Esophagus muscularis mucosa (tissue), 4 donors: ENCODE results near the gene GAMT. TPM values are rescaled to one million over a fixed set of nuclear protein-coding genes. Genes with fewer than 3 reads are reported as not detected.

Experiments used
- DNase-seq: peaks from one replicate; pipeline ENCODE4 v3.0.0-alpha.2; 2017; ENCODE audit errors: extremely low spot score
- H3K27ac ChIP-seq, 4 donors: fragments of 200-600 bp; sonication (generic); replicated peaks in 1 of 4; 1 replicate in 3 of 4; 2 replicates in 1 of 4; pipeline ENCODE4 v1.5.1; 2016 to 2019; ENCODE audit warnings: mild to moderate bottlenecking in 1 of 4
- H3K27me3 ChIP-seq, 4 donors: fragments of 200-600 bp; sonication (generic); one replicate each; pipeline versions ENCODE4 v1.5.1 to v1.6.0; 2016 to 2019
- H3K36me3 ChIP-seq, 4 donors: fragments of 200-600 bp; sonication (generic); one replicate each; pipeline ENCODE4 v1.5.1; 2016 to 2019
- H3K4me1 ChIP-seq, 4 donors: fragments of 200-600 bp; sonication (generic); one replicate each; pipeline ENCODE4 v1.5.1; 2016 to 2019
- H3K4me3 ChIP-seq, 4 donors: fragments of 200-600 bp; sonication (generic); 1 replicate in 2 of 4; 2 replicates in 2 of 4; pipeline ENCODE4 v1.5.1; 2016 to 2019; ENCODE audit warnings: mild to moderate bottlenecking in 4 of 4, moderate library complexity in 1 of 4
- H3K9me3 ChIP-seq, 4 donors: fragments of 200-600 bp; sonication (generic); 1 replicate in 3 of 4; 2 replicates in 1 of 4; pipeline ENCODE4 v1.5.1; 2016 to 2019
- CTCF ChIP-seq, 3 experiments: fragments of 200-600 bp in 2 of 3; fragments of 450-650 bp in 1 of 3; sonication (generic) in 2 of 3; IDR thresholded peaks; one replicate each; pipeline ENCODE4 v1.5.1; 2017 to 2019; ENCODE audit warnings: antibody characterized with exemption in 3 of 3, mild to moderate bottlenecking in 2 of 3, moderate library complexity in 1 of 3
- EP300 ChIP-seq: sonication (generic); formaldehyde crosslinking; IDR thresholded peaks from one replicate; pipeline ENCODE4 v1.6.1; 2017; ENCODE audit warnings: antibody characterized with exemption
- POLR2A ChIP-seq: fragments of 450-650 bp; IDR thresholded peaks from one replicate; pipeline ENCODE4 v1.6.1; 2017; ENCODE audit warnings: antibody characterized with exemption, moderate library complexity, mild to moderate bottlenecking, low read depth
- POLR2AphosphoS5 ChIP-seq, 2 donors: sonication (generic); formaldehyde crosslinking; IDR thresholded peaks; one replicate each; pipeline ENCODE4 v1.6.1; 2017; ENCODE audit warnings: antibody characterized with exemption in 2 of 2
- WGBS: methylation state at CpG from one replicate; pipeline ENCODE4 v1.1.5; 2018; 5-methylcytosine and 5-hydroxymethylcytosine counted together
- intact Hi-C: fragments of 100-400 bp; cut with DNase I; formaldehyde crosslinking; loops from one replicate; pipeline ENCODE4 v1.15.1; 2023
- total RNA-seq, 4 donors: library from RNA; depleted of rRNA; stranded (reverse); fragments of >200 nt; gene quantifications; one replicate each; pipeline versions ENCODE4 v1.1.0 to v1.2.1, GENCODE V29; 2016

The GAMT gene
- total RNA-seq, 4 donors from 2014 or later: 5.8 to 13.4 (median 11.9) TPM

GRCh38 chr19:1350867-1351266 is 50.5 kb downstream of the GAMT start:
- TF ChIP-seq CTCF (IDR thresholded peaks at IDR 0.05) (no peak), POLR2AphosphoS5 (IDR thresholded peaks at IDR 0.05) (no peak), POLR2A (no peak), EP300 (no peak)
- Histone ChIP-seq H3K36me3 (no peaks in the 10 kb centered on the region), H3K27ac (no peak overlapping the region), H3K9me3 (no peaks in the 10 kb centered on the region), H3K4me1 (peaks cover 6 to 17% (median 16%) of the 10 kb centered on the region in 4 donors), H3K4me3 (no peak overlapping the region), H3K27me3 (no peaks in the 10 kb centered on the region)
- intact Hi-C loops: loop anchor here (5.0 kb wide), 1 partner anchor 69 kb away; no protein-coding TSS in a partner anchor
- DNase-seq: no peak
- WGBS: 70% methylated on average over 5 of the region's 5 CpGs

- Histone ChIP-seq H3K36me3 (no peaks in the 10 kb centered on the region), H3K27me3 (no peaks in the 10 kb centered on the region), H3K4me3 (no peak overlapping the region), H3K9me3 (no peaks in the 10 kb centered on the region), H3K27ac (no peak overlapping the region), H3K4me1 (peaks cover 5 to 9% (median 8%) of the 10 kb centered on the region in 4 donors)
- DNase-seq: no peak
- TF ChIP-seq POLR2AphosphoS5 (IDR thresholded peaks at IDR 0.05): no peak
- no peak for TF ChIP-seq EP300
- TF ChIP-seq CTCF (IDR thresholded peaks at IDR 0.05): no peak
- no peak for TF ChIP-seq POLR2A
- intact Hi-C loops: no loop called here
- 92% methylated on average over 18 of the region's 18 CpGs for WGBS
Measured at GRCh38 chr19:1349211-1349610, 52.1 kb downstream of the GAMT start.

Other genes starting within 250 kb of the GAMT start
- gene SBNO2, start 227.3 kb downstream of the GAMT start, total RNA-seq: 100 to 1,000 TPM in 1 of 4 donors, 10 to 100 TPM in 3; 16.2 to 141 (median 30.5) TPM
- gene STK11, start 195.8 kb downstream of the GAMT start, total RNA-seq: 10 to 100 TPM; 52.2 to 95.7 (median 73.2) TPM
- 1 to 10 TPM in 1 of 4 donors, under 1 TPM in 2, not detected in 1; 0.58 to 1.0 (median 0.99) TPM for gene CBARP, start 163.5 kb downstream of the GAMT start, total RNA-seq
- 100 to 1,000 TPM in 2 of 4 donors, 10 to 100 TPM in 2; 77.5 to 140 (median 109) TPM for gene ATP5F1D, start 159.8 kb downstream of the GAMT start, total RNA-seq
- gene MIDN, start 153.0 kb downstream of the GAMT start, total RNA-seq: 10 to 100 TPM; 20.3 to 72.2 (median 31.8) TPM
- 100 to 1,000 TPM; 236 to 601 (median 429) TPM for gene CIRBP, start 132.2 kb downstream of the GAMT start, total RNA-seq
- 10 to 100 TPM; 24.9 to 58.9 (median 43.6) TPM for gene FAM174C, start 126.0 kb downstream of the GAMT start, total RNA-seq
- not detected for gene EFNA2, start 115.7 kb downstream of the GAMT start, total RNA-seq
- 100 to 1,000 TPM in 1 of 4 donors, 10 to 100 TPM in 3; 85.6 to 110 (median 89.4) TPM for gene NDUFS7, start 17.6 kb downstream of the GAMT start, total RNA-seq
- 10 to 100 TPM; 44.9 to 79.4 (median 52.9) TPM for gene DAZAP1, start 6.0 kb upstream of the GAMT start, total RNA-seq
- 1,000 to 10,000 TPM; 1,297 to 2,978 (median 2,171) TPM for gene RPS15, start 36.9 kb upstream of the GAMT start, total RNA-seq
- gene APC2, start 48.6 kb upstream of the GAMT start, total RNA-seq: 1 to 10 TPM in 2 of 4 donors, under 1 TPM in 2; 0.42 to 1.8 (median 1.2) TPM
- gene C19orf25, start 77.7 kb upstream of the GAMT start, total RNA-seq: 10 to 100 TPM; 21.6 to 43.6 (median 29.8) TPM
- gene PCSK4, start 88.8 kb upstream of the GAMT start, total RNA-seq: 1 to 10 TPM; 1.9 to 5.4 (median 3.3) TPM
- 1 to 10 TPM in 1 of 4 donors, under 1 TPM in 2, not detected in 1; 0.23 to 2.3 (median 0.99) TPM for gene REEP6, start 89.6 kb upstream of the GAMT start, total RNA-seq
- 1 to 10 TPM; 3.9 to 5.9 (median 4.7) TPM for gene ADAMTSL5, start 111.5 kb upstream of the GAMT start, total RNA-seq
- under 1 TPM in 1 of 4 donors, not detected in 3; 0.17 TPM for gene PLK5, start 122.5 kb upstream of the GAMT start, total RNA-seq
- gene MEX3D, start 166.8 kb upstream of the GAMT start, total RNA-seq: 10 to 100 TPM; 21.6 to 64.4 (median 47.5) TPM
- gene MBD3, start 191.3 kb upstream of the GAMT start, total RNA-seq: 100 to 1,000 TPM in 3 of 4 donors, 10 to 100 TPM in 1; 81.8 to 152 (median 114) TPM
- 100 to 1,000 TPM; 111 to 152 (median 132) TPM for gene UQCR11, start 203.9 kb upstream of the GAMT start, total RNA-seq